ENCODE measurements around the gene CCDC159. TPM values are rescaled to one million over a fixed set of nuclear protein-coding genes. Genes with fewer than 3 reads are reported as not detected.

The CCDC159 gene
- total and polyA plus RNA-seq, 5 donors from 2014 or later, result 18.7 to 66.5 (median 22.3) TPM

Other genes starting within 250 kb of the CCDC159 start
- 3.2 TPM for gene SPC24, start 190.7 kb upstream of the CCDC159 start, total RNA-seq
- gene SPC24, start 190.7 kb upstream of the CCDC159 start, polyA plus RNA-seq, result 1 to 10 TPM in 2 of 4 donors, under 1 TPM in 2; 0.41 to 3.1 (median 0.99) TPM
- 0.74 TPM for gene KANK2, start 149.0 kb upstream of the CCDC159 start, total RNA-seq
- under 1 TPM in 3 of 4 donors, not detected in 1; 0.16 to 0.52 (median 0.29) TPM for gene KANK2, start 149.0 kb upstream of the CCDC159 start, polyA plus RNA-seq
- not detected for gene ANGPTL8, start 106.9 kb upstream of the CCDC159 start, total RNA-seq
- not detected for gene ANGPTL8, start 106.9 kb upstream of the CCDC159 start, polyA plus RNA-seq
- 2.8 TPM for gene DOCK6, start 84.0 kb upstream of the CCDC159 start, total RNA-seq
- gene DOCK6, start 84.0 kb upstream of the CCDC159 start, polyA plus RNA-seq, result 1 to 10 TPM in 1 of 4 donors, under 1 TPM in 2, not detected in 1; 0.07 to 1.1 (median 0.12) TPM
- not detected for gene TSPAN16, start 50.4 kb upstream of the CCDC159 start, total RNA-seq
- not detected for gene TSPAN16, start 50.4 kb upstream of the CCDC159 start, polyA plus RNA-seq
- gene RAB3D, start 6.9 kb upstream of the CCDC159 start, total RNA-seq, result 13.4 TPM
- 1 to 10 TPM; 5.1 to 7.6 (median 6.0) TPM for gene RAB3D, start 6.9 kb upstream of the CCDC159 start, polyA plus RNA-seq
- gene TMEM205, start 251 bp upstream of the CCDC159 start, total RNA-seq, result 24.0 TPM
- gene TMEM205, start 251 bp upstream of the CCDC159 start, polyA plus RNA-seq, result 10 to 100 TPM; 69.0 to 88.3 (median 73.8) TPM
- 10.4 TPM for gene PLPPR2, start 8.9 kb downstream of the CCDC159 start, total RNA-seq
- 1 to 10 TPM in 3 of 4 donors, under 1 TPM in 1; 0.86 to 2.4 (median 2.1) TPM for gene PLPPR2, start 8.9 kb downstream of the CCDC159 start, polyA plus RNA-seq
- gene SWSAP1, start 28.1 kb downstream of the CCDC159 start, total RNA-seq, result 3.0 TPM
- 1 to 10 TPM; 5.6 to 8.4 (median 7.0) TPM for gene SWSAP1, start 28.1 kb downstream of the CCDC159 start, polyA plus RNA-seq
- 10.3 TPM for gene EPOR, start 37.8 kb downstream of the CCDC159 start, total RNA-seq
- 1 to 10 TPM; 7.3 to 9.2 (median 8.9) TPM for gene EPOR, start 37.8 kb downstream of the CCDC159 start, polyA plus RNA-seq
- not detected for gene RGL3, start 72.8 kb downstream of the CCDC159 start, total RNA-seq
- not detected for gene RGL3, start 72.8 kb downstream of the CCDC159 start, polyA plus RNA-seq
- not detected for gene ODAD3, start 88.6 kb downstream of the CCDC159 start, total RNA-seq
- gene ODAD3, start 88.6 kb downstream of the CCDC159 start, polyA plus RNA-seq, result not detected
- 244 TPM for gene PRKCSH, start 89.1 kb downstream of the CCDC159 start, total RNA-seq
- gene PRKCSH, start 89.1 kb downstream of the CCDC159 start, polyA plus RNA-seq, result 10 to 100 TPM; 29.0 to 38.0 (median 31.5) TPM
- not detected for gene ELAVL3, start 134.5 kb downstream of the CCDC159 start, total RNA-seq
- not detected for gene ELAVL3, start 134.5 kb downstream of the CCDC159 start, polyA plus RNA-seq
- gene ZNF653, start 159.3 kb downstream of the CCDC159 start, total RNA-seq, result 12.2 TPM
- 1 to 10 TPM; 1.3 to 2.9 (median 2.6) TPM for gene ZNF653, start 159.3 kb downstream of the CCDC159 start, polyA plus RNA-seq
- gene ECSIT, start 182.6 kb downstream of the CCDC159 start, total RNA-seq, result 39.3 TPM
- 10 to 100 TPM; 27.3 to 39.2 (median 36.1) TPM for gene ECSIT, start 182.6 kb downstream of the CCDC159 start, polyA plus RNA-seq
- not detected for gene CNN1, start 192.3 kb downstream of the CCDC159 start, total RNA-seq
- gene CNN1, start 192.3 kb downstream of the CCDC159 start, polyA plus RNA-seq, result not detected
- gene ELOF1, start 212.7 kb downstream of the CCDC159 start, total RNA-seq, result 48.9 TPM
- 100 to 1,000 TPM; 105 to 113 (median 108) TPM for gene ELOF1, start 212.7 kb downstream of the CCDC159 start, polyA plus RNA-seq
- 40.4 TPM for gene ACP5, start 231.1 kb downstream of the CCDC159 start, total RNA-seq
- gene ACP5, start 231.1 kb downstream of the CCDC159 start, polyA plus RNA-seq, result 10 to 100 TPM; 21.6 to 33.5 (median 32.3) TPM

All from CD4-positive, CD25-positive, alpha-beta regulatory T cell (primary cell).